DMS 273 (cell line): Measurements from ENCODE around the gene LAMC1.

Experiments used
- DNase-seq: peaks from one replicate; lab custom pipeline; 2025; ENCODE audit not compliant: unreplicated experiment; lab: John Stamatoyannopoulos, UW

LAMC1 gene

DNA sequence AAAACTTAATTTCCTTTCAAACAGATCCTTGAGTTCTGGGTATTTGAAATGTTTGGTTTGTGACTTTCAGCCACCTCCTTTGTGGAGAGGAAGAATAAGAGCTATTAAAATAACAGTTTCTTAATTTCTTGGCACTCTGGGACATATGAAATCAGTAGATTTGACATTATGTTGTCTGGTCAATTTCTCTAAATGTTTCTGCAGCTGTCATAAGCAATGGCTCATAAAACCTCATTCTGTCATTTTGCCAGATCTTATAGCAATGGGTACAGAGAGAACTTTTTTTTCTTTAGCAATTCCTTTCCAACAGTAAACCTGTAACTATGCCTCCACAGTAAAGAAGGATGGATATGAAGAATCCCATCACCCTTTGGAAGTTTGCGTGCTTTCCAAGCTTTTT lies 52.6 kb downstream of the LAMC1 start:
- no peak for DNase-seq

DNA sequence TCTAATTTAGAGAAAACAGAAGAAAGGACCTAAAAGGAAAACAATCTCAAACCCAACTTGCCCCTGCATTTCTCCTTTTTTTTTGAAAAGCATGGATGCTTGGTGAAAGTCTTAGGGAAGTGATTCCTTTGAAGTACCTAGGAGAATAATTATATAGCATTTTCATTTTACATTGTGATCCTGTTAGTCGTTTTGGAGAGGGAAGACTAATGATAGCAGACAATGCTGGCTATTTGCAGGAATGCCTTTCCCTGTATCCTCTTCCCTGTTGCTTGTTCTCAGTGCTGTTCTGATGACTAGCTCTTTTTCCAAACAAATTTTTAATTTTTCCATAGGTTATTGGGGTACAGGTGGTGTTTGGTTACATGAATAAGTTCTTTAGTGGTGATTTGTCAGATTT lies 53.9 kb downstream of the LAMC1 start:
- no peak for DNase-seq

DNA sequence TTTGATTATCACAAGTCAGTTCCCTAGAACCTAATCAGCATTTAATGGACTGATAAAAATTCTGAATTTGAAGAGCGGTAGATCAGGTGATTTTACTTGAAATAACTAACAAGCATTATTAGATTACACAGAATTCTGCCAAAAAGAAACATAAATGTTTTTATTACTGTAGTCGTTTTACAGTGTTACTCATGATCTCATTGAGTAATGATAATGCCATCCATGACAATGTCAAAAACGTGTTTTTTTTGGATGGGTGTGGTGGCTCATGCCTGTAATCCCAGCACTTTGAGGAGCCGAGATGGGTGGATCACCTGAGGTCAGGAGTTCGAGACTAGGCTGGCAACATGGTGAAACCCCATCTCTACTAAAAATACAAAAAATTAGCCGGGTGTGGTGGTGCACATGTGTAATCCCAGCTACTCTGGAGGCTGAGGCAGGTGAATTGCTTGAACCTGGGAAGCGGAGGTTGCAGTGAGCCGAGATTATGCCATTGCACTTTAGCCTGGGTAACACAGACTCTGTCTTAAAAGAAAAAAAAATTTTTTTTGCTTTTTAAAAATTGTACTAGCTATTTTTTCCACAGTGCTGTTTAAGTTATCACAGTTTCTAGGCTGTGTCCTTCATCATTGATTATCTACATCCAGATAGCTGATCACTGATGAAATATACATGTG lies 56.6 kb downstream of the LAMC1 start:
- no peak for DNase-seq

DNA sequence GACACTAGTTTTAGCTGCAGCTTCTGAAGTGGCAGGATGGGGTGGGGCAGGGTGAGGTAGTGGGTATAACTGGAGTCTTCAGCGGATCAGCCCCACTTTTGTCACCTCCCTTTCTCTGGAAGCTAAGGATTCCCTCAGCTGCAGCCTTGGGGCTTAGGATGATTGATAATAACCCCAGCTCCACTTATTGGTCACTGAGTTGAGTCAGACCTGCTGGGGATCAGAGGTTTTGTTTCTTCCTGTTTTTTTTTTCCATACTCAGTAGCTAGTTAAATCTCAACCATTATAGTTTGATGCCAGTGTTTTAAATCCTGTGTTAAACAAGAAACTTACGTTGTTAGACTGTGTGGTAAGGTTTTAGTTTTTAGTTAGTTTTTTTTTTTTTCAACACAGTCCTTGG lies 57.2 kb downstream of the LAMC1 start:
- DNase-seq: no peak

DNA sequence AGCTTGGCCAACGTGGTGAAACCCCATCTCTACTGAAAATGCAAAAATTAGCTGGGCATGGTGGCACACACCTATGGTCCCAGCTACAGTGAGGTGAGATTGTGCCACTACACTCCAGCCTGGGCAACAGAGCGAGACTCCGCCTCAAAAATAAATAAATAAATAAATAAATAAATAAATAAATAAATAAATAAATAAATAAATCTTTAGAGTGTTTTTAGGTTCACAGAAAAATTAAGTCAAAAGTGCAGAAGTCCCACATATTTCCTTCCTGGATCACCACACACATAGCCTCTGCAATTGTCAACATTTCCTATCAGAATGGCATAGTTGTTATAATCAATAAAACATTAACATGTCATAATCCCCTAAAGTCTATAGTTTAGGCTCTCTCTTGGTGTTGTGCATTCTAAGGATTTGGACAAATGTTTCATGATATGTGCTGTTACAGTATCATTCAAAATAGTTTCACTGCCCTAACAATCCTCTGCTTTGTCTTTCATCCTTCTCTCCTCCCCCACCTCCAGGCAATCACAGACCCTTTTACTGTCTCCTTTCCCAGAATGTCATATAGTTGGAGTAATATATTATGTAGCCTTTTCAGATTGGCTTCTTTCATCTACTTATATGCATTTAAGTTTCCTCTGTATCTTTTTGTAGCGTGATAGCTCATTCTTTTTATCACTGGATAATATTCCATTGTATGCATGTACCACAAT lies 58.3 kb downstream of the LAMC1 start:
- no peak for DNase-seq

DNA sequence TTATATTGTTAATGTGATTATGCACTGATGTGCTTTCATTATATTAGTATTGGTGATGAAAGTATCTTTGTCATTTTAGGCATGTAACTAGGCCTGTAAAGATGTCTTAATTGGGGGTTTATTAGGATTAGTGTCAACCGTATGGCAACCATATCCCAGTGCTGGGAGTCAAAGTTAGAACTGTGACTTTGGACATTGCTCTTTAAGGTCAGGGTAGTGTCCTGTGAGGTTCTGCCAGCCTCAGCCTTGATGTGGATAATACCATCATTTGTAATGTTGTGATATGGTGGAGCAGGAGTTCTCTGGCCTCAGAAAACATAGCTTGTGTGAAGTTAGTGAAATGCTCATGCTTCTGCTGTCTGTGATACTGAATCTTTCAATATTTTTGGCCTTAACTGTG lies 59.4 kb downstream of the LAMC1 start:
- DNase-seq: no peak

DNA sequence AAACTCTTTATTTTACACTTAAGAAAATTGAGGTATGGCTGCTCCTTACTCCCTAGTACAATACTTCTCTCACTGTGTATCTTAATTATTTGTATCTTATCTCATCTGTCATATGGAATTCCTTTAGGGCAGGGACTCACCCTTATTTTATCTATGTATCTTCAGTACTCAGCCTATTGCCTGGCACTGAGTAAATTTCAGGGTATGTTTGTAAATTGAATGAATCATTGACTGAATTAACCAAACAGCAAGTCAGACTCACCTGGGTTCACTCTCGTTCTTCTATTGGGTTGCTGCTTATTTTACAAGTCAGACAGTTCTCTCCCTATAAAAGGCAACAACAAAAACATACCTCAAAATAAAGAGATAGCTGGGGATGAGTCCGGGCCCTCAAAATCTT lies 63.8 kb downstream of the LAMC1 start:
- DNase-seq: no peak

DNA sequence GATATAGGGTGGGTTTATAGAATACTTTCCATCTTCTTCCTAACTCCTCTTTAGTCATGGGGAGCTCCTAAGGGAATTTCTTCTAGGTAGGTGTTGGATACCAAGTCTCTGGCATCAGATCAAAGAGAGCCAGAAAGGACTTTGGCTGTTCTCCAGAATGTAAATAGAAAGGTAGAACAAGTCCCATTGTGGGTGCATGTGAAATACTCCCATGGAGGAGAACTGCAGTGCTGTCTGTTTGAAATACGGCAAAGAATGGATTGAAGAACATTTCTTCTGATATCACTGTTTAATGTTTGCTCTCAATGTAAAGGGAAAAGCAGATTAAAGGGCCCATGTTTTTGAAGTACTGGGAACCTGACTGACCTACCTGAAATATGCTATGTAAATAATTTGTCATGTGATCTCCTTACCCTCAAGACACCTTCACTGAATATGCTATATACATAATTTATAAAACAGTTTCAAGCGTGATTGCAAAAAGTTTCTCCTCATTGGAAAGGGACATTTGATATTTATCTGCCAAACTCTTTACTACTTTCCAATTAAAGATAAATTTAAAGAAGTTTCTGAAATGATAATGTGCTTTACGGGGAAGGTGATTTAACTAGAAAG lies 65.9 kb downstream of the LAMC1 start:
- DNase-seq: peak; percentile 31

DNA sequence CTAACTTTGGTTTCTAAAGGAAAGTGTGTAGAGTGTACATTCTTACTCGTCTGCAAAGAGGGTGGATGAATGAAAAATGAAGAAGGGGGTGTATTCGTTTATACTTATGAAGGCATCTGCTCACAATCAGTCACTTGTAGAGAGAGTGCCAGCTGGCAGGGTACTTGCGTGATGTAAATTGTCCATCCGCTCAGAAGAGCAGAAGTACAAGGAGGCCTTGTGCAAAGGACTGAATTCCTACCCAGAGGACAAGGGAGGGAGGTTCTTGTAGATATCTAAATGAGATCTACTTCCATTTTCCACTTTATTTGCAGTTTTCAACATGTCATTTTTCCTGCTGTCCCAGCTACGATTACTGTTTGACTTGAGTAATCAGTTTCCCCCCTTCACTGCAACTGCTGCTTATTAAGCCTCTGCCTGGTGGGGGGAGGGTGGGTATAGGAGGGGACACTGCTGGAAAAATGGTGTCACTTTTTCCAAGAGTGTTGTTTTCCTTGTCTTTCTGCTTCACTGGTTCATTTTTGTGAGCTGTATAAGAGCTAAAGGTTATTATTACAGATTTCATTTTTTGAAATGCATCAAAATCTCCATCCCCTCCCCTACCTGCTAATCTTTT lies 67.3 kb downstream of the LAMC1 start:
- DNase-seq: peak; percentile 85

DNA sequence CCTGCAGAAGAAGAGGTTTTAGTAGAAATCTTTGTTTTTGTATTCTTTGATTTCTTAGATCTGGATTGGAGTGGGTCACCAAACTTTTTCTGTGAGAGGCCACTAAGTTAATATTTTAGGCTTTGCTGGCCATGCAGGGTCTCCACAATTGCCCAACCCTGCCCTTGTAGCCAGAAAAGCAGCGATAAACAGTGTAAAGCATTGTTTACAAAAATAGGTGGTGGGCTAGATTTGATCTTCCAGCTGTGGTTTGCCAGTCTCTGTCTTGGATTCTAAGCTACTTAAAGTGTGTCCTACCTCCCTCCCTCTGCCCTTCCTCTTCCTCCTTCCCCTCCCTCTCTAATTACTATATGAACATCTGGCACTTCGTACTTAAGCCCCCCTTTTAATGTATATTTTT lies 68.0 kb downstream of the LAMC1 start:
- no peak for DNase-seq

DNA sequence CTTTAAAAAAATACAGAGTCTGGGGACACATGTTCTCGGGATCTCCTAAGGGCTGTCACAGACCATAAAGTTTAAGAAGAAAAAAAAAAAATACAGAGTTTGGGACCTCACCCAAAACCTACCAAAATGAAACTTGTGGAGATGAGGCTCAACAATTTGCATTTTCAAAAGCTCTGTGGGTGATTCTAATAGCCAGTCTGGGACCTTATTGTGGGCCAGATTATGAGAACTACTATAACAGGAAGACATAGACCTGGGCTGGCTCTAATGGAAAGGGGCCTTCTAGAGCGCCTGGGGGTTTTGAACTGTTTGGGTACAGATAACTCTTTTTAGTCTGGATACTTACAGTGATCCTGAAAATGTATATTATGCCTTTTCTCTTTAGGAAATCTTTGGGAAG lies 69.1 kb downstream of the LAMC1 start:
- DNase-seq: no peak

DNA sequence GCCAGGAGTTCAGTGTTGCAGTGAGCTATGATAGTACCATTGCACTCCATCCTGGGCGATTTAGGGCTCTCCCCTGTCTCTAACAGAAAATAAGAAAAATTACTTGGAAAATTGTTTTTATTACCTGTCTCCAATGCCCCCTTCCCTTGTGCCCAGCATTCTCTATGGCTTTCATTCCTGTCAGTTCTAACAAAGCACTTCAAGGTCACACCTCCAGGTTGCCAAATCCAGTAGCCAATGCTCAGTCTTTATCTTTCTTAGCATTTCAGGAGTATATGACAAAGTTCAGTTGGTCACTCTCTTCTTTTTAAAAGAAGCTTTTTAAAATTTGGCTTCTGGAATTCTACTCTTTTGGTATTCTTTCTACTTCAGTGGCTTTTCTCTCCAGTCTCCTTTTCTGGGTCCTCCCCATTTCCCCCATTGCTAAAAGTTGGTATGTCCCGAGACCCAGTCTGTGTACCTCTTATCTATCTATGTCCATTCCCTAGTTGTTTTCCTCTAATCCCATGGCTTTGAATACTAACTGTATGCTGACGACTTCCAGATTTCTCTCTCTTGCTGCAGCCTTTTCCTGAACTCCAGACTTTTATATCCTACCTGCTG lies 69.9 kb downstream of the LAMC1 start:
- DNase-seq: no peak

DNA sequence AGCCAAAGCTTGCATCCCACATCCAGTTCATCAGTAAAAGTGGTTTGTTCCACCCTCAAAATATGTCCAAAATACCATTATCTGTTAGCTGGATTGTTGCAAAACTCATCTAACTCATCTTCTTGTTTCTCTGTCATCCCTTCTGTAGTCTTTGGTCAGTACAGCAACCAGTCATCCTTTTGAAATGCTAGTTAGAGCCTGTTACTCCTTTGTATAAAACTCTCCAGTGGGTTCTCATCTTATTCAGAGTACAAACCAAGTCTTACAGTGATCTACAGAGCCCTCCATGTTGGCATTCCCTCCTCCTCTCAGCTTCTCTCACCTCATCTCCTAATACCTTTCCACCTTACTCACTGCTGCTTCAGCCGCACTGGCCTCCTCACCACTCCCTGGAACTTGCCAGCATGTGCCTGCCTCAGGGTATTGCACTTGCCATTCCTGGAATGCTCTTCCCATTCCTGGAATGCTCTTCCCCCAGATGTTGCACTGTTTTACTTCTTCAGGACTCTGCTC lies 70.6 kb downstream of the LAMC1 start:
- DNase-seq: no peak

DNA sequence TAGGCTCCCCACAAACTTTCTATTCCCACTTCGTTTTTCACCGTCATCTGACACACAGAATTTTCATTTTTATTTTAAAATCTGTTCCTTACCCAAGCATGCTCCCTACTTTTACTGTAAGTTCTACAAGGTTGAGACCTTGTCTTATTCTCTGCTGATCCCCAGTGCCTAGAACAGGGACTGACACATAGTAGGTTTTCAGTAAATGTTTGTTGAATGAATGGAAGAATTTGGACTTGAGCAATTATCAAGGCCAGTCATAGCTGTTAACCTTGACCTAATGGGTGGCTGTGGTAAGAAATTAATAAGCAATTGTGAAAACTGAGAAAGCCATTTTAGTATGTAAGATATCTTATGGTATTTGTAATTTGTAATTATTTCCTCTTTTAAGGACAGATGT lies 71.1 kb downstream of the LAMC1 start:
- DNase-seq: no peak

DNA sequence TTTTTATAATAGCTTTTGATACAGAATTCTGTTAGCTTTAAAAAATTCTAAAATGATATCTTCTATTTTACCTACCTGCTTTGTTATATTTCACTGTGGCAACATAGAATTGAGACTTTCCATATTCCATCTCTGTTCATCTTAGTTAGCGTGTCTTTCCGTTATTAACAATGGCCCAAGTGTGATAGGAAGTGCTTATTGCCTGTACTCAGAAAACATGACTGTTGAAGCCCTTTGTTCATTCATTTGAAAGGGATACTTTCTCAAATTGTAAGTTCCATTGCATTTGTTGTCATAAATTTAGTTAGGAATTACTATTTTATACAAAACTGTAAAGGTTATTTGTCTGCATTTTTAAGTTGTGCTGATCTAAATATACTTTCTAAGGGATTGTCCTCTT lies 73.1 kb downstream of the LAMC1 start:
- DNase-seq: no peak

DNA sequence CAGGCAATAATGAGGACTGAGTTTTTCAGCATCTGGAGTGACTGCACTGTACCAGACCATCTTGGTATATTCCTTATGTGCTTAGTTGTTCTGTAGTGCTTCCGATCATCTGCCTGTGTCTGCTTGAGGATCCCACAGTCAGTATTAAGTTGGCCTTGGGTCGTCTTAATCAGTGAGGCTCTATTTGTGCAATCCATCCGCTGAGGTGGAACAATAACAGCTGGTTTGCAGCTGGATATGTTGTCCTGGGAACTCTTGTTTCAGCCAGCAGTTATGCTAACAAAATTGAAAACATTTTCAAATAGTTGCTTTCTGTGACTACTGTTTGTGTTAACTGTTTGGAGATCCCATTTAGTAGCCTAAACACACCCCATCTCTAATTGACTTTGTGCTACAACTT lies 73.7 kb downstream of the LAMC1 start:
- DNase-seq: peak; percentile 36

DNA sequence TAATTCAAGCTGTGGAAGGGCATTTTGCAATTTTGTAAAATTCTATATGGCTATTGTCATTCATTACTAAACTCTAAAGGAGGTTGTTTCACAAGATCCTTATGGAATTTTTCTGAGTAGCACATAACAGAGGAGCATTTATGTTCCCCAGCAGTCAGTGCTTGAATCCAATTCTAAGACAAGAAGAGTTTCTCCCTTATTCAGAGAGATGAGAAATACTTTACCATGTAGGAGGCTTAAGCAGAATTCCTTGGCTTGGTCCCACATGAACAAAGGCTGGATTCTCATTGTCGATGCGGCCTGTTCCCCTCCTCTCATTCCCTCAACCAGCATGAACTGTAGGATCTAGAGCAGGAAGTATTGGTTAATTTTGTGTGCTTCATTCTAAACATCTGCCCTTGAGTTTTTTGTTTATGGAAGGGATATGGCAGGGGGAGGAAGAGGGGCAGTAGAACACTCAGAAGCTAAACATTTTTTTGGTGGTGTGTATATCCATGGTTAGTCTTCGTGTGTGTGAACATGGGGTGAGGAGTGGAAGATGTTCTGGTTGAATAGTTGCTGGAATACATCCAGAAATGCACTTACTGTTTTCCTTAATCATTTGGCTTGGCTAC lies 74.3 kb downstream of the LAMC1 start:
- DNase-seq: peak; percentile 16

DNA sequence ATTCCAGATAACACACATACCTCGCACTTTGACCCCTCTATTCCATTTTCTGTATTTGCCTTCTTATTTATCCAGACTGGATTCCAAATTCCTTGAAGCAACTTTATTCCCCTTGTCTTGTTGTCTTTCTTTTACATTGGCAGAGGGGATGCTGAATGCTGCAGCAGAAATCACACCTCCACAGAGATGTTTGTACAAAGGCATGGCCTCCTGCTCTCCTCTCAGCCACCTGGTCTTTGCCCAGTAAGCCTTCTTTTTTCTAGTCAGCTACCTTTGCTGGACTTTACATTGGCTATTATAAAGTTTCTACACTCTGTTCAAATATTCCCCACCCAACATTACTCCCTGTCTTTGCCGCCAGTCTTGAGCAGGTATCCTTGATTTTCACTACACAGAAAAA lies 75.1 kb downstream of the LAMC1 start:
- DNase-seq: no peak

DNA sequence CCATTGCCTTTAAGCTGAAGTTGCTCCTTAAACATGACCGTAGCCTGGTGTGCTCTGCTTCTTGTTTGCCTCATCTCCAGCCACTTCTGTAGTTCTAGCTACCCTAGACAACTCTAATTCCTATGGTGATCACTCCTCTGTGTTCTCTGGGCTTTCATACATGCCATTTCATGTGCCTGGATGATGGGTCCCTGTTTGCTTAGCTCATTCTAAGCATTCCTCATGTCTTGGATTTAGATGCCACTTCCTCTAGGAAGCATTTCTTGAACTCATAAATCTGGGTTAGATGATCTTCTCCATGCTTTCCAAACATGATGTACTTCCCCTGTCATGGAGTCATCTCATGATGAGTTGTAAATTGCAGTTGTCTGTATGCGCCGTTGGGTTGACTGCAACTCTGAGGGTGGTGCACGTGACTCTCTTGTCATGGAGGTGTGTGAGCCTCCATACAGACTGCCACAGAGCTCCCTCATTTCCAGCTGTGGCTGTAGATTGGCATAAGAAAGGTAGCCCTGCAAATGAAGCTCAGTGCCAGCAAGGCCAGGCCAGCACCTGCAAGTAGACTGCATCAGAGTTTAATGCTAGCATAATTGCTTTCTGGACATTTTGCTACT lies 77.2 kb downstream of the LAMC1 start:
- DNase-seq: no peak

DNA sequence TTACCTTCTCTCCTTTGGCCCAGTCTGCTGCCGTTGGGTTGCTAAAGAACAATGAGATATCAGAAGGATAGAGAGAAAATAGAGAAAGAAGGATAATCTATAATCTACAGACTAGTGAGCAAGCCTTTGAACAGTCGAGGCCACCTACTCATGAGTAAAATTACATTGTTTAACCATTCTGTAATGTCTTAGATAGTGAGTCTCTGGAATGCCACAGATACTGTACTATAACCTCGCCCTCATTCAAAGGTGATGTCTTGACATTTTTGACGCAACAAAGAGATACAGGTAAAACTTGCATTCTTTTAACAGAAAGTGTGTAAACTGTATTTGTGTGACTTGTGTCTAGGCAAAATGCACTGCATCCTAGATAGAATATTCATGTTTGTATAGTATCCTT lies 77.9 kb downstream of the LAMC1 start:
- no peak for DNase-seq

DNA sequence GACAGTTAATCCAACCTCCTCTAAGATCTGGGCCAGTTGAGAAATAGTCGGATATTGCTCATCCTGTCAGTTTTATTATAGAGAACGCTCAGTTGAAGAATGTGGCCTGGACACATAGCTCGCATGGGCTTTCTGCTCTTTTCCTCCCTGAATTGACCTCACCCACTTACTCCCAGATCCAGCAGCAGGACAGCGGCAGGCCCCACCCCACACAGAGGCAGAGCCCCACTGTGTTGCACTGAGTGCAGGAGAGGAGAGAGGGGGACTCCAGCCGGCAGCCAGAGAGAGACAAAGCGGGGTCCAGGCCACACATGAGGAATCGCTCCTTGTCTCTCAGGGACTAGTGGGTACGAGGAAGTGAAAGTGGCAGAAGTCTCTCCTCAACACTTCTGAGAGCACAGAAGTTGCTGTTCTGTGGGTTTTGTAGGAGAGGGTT lies 78.6 kb downstream of the LAMC1 start:
- no peak for DNase-seq
